ENCODE results near the gene ATXN7L2.
A peak's percentile ranks its signal among the peaks of the same experiment; 100 is the strongest.

Gene ATXN7L2

DNA sequence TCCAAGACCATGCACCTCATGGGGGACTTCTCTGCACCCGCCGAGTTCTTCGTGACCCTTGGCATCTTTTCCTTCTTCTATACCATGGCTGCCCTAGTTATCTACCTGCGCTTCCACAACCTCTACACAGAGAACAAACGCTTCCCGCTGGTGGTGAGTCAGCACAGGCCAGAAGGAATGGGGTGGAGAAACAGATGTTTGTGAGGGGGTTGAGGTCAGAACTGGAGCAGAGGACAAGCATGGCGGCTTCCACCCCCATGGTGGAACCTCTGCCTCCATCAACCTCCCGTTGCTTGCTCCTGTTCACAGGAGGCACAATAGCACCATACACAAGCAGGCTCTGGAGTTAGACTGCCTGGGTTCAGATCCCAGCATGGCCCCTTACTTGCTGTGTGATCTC lies 6.9 kb upstream of the ATXN7L2 start:
- H3K4me3 ChIP-seq, result no peak overlapping the region
- TF ChIP-seq, protein P1, sequence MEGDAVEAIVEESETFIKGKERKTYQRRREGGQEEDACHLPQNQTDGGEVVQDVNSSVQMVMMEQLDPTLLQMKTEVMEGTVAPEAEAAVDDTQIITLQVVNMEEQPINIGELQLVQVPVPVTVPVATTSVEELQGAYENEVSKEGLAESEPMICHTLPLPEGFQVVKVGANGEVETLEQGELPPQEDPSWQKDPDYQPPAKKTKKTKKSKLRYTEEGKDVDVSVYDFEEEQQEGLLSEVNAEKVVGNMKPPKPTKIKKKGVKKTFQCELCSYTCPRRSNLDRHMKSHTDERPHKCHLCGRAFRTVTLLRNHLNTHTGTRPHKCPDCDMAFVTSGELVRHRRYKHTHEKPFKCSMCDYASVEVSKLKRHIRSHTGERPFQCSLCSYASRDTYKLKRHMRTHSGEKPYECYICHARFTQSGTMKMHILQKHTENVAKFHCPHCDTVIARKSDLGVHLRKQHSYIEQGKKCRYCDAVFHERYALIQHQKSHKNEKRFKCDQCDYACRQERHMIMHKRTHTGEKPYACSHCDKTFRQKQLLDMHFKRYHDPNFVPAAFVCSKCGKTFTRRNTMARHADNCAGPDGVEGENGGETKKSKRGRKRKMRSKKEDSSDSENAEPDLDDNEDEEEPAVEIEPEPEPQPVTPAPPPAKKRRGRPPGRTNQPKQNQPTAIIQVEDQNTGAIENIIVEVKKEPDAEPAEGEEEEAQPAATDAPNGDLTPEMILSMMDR (IDR thresholded peaks at IDR 0.05), result no peak
- H3K27ac ChIP-seq, result no peak overlapping the region
- no peak for DNase-seq (ENCODE audit: low spot score)

- no peak for DNase-seq (ENCODE audit: low spot score)
- Histone ChIP-seq H3K27ac (no peak overlapping the region), H3K4me3 (no peak overlapping the region)
- TF ChIP-seq, protein P1 (IDR thresholded peaks at IDR 0.05), result no peak
These were observed 5.9 kb upstream of the ATXN7L2 start for GRCh38 chr1:109477821-109478220.

DNA sequence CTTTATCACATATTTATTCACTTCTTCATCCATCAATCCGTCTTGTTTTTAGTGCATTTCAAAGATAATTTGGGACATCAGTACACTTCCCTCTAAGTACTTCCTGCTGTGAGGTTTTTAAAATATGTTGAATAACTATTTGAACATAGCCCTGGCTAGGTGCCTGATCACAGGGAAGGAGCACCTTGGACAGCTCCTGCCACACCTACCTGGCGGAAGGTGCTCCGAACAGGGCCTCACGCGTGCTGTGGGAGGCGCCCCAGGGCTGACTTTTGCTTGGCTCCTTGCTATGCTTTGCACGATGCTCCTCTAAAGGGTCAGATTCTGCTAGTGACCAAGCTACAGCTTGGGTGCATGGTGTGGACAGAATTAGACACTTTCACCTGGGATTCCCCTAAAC lies 4.9 kb upstream of the ATXN7L2 start:
- TF ChIP-seq, protein P1 (IDR thresholded peaks at IDR 0.05), result no peak
- Histone ChIP-seq H3K27ac (no peak overlapping the region), H3K4me3 (no peak overlapping the region)
- peak; percentile 54 for DNase-seq (ENCODE audit: low spot score)

DNA sequence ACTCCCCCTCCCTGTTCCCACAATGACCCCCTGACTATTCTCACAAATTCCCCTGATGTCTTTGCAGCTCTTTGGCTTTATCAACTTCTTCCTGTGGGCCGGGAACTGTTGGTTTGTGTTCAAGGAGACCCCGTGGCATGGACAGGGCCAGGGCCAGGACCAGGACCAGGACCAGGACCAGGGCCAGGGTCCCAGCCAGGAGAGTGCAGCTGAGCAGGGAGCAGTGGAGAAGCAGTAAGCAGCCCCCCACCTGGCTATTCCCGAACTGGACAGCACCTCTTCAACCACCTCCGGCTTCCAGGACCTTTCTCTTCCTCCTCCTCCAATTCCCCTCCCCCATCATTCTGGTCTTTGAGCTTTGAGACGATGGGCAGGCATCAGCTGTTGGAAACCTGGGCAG lies 4.4 kb upstream of the ATXN7L2 start:
- peak; percentile 57 for DNase-seq (ENCODE audit: low spot score)
- TF ChIP-seq, protein P1 (IDR thresholded peaks at IDR 0.05), result no peak
- H3K27ac ChIP-seq, result no peak overlapping the region
- no peak overlapping the region for H3K4me3 ChIP-seq

DNA sequence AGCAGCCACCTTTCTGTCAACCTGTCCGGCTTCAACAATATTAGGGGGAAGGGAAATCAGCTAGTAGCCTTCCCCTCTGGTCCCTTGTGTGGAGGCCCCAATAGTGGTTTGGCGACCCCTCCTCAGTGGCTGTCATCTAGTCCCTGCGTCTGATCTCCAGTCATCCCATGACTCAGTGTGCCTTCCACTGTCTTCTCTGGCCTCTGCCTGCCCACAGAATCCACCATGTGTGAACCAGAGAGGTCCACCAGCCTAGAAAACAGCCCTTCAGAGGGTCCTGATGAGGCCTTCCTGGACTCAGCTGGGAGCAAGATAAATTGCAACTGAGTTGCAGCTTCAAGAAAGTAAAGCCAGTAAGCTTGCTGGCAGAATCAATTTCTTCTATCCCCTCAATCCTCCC lies 3.8 kb upstream of the ATXN7L2 start:
- TF ChIP-seq, protein P1 (IDR thresholded peaks at IDR 0.05), result no peak
- Histone ChIP-seq H3K4me3 (no peak overlapping the region), H3K27ac (no peak overlapping the region)
- DNase-seq (ENCODE audit: low spot score), result no peak

DNA sequence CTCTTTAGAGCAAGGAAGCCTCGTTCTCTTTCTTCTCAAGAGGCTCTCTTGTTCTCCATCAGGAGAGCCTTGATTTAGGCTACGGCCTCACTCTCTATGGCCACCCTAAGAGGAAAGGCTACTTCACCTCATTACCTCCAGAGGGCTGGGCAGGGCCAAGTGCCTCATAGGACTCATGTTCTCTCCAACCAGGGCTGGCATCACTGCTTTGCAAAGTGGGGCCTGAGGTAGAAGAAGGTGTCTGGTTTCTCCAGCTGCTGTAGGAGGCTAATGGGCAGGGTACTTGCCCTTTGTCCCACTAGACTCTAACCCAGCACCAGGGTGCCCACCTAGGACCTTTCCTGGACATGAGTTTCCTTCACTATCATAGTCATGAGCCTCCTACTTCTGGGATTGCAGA lies 2.1 kb upstream of the ATXN7L2 start:
- peak; percentile 68 for DNase-seq (ENCODE audit: low spot score)
- TF ChIP-seq, protein P1 (IDR thresholded peaks at IDR 0.05), result no peak
- Histone ChIP-seq H3K4me3 (no peak overlapping the region), H3K27ac (no peak overlapping the region)

- TF ChIP-seq, protein P1 (IDR thresholded peaks at IDR 0.05), result no peak
- Histone ChIP-seq H3K27ac (no peak overlapping the region), H3K4me3 (no peak overlapping the region)
- no peak for DNase-seq (ENCODE audit: low spot score)
These were observed 1.5 kb upstream of the ATXN7L2 start for GRCh38 chr1:109482242-109482641.

Measured in coronary artery (tissue), 2 donors.